ENCODE results near the gene CTNNA2. TPM values are rescaled to one million over a fixed set of nuclear protein-coding genes. Genes with fewer than 3 reads are reported as not detected.

Gene CTNNA2
- total and polyA plus RNA-seq, 7 donors, result 0.03 to 0.36 (median 0.17) TPM; not detected in 4

DNA sequence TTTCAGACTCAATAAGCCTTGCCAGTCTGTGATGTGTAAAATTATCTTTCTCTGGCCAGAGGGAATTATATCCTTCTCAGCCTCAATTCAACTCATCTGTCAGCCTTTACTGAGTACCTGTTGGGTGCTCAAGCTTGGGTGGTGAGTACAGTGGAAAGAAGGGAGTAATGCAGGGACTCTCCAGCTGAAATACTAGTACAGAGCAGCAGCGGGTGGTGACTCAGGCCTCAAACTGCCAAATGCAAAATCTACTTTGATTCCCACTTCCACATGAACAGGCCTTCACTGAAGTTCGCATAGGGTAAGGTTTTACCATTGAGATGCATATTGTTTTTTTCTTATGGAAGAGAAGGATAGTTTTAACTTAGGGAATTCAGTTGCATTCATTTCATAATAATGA is 464.9 kb downstream of the CTNNA2 start:
- intact Hi-C loops (cut with DNase I), result no loop called here
- Histone ChIP-seq H3K9me3 (no peaks in the 10 kb centered on the region), H3K27me3 (ENCODE audit: insufficient read depth in 3 of 3, low read length in 2 of 3) (no peaks in the 10 kb centered on the region), H3K36me3 (ENCODE audit: insufficient read depth in 1 of 2, low read depth in 1 of 2) (no peaks in the 10 kb centered on the region), H3K4me3 (no peak overlapping the region), H3K4me1 (no peaks in the 10 kb centered on the region), H3K27ac (no peak overlapping the region)
- TF ChIP-seq, protein P1, sequence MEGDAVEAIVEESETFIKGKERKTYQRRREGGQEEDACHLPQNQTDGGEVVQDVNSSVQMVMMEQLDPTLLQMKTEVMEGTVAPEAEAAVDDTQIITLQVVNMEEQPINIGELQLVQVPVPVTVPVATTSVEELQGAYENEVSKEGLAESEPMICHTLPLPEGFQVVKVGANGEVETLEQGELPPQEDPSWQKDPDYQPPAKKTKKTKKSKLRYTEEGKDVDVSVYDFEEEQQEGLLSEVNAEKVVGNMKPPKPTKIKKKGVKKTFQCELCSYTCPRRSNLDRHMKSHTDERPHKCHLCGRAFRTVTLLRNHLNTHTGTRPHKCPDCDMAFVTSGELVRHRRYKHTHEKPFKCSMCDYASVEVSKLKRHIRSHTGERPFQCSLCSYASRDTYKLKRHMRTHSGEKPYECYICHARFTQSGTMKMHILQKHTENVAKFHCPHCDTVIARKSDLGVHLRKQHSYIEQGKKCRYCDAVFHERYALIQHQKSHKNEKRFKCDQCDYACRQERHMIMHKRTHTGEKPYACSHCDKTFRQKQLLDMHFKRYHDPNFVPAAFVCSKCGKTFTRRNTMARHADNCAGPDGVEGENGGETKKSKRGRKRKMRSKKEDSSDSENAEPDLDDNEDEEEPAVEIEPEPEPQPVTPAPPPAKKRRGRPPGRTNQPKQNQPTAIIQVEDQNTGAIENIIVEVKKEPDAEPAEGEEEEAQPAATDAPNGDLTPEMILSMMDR (IDR thresholded peaks at IDR 0.05), result no peak
- WGBS, 3 donors, result 70 to 80% (median 71%) methylated on average over 2 of the region's 2 CpGs
- ATAC-seq (no peak), DNase-seq (no peak)

DNA sequence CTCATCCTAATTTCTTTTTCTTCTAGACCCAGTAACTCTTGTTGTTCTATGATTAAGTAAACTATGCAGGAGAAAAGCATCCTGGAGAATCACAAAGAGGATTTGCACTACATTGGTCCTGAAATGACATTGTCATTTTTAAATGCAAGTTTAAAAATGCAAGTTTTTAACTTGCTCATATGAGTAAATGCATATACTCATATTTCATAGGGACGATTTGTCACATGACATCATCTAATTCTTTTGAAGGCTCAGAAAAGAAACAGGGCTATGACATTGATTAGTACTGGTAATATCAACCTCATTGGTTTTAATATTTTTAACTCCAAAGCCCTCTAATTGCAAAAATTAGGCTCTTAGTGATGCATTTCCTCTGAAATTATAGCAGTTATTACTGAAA is 467.3 kb downstream of the CTNNA2 start:
- TF ChIP-seq, protein P1 (IDR thresholded peaks at IDR 0.05), result no peak
- ATAC-seq, result no peak

DNA sequence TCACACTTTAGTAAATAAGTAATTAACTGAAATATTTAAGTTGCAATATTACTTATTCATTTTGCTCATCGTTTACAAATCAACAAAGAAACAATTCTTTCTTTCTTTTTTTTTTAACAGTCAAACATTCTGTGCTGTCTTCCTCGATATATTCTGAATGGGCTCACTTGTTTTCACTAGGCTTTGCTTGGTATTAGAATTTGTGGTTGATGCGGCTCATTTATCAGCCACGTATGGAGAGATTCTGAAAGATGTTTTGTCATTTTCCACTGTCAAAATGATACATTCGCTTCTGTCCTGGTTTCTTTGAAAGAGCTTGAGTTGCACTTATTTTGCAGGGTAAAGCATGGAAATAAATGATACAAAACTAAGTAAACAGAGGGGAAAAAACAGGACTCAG is 468.0 kb downstream of the CTNNA2 start:
- H3K27ac ChIP-seq, result no peak overlapping the region
- ATAC-seq, result no peak
- no peaks in the 10 kb centered on the region for H3K36me3 ChIP-seq (ENCODE audit: insufficient read depth in 1 of 2, low read depth in 1 of 2)
- intact Hi-C loops (cut with DNase I), result no loop called here
- H3K9me3 ChIP-seq, result no peaks in the 10 kb centered on the region
- TF ChIP-seq, protein P1 (IDR thresholded peaks at IDR 0.05), result no peak
- DNase-seq, result no peak
- H3K4me1 ChIP-seq, result no peaks in the 10 kb centered on the region
- H3K27me3 ChIP-seq (ENCODE audit: insufficient read depth in 3 of 3, low read length in 2 of 3), result no peaks in the 10 kb centered on the region
- 55 to 73% (median 58%) methylated on average over 5 of the region's 5 CpGs for WGBS, 3 donors
- H3K4me3 ChIP-seq, result no peak overlapping the region

More for the DNA sequence above, 467.3 kb downstream of the CTNNA2 start:
- intact Hi-C loops (cut with DNase I), result no loop called here
- Histone ChIP-seq H3K4me1 (no peaks in the 10 kb centered on the region), H3K9me3 (no peaks in the 10 kb centered on the region), H3K27me3 (ENCODE audit: insufficient read depth in 3 of 3, low read length in 2 of 3) (no peaks in the 10 kb centered on the region), H3K36me3 (ENCODE audit: insufficient read depth in 1 of 2, low read depth in 1 of 2) (no peaks in the 10 kb centered on the region), H3K4me3 (no peak overlapping the region), H3K27ac (no peak overlapping the region)
- DNase-seq, result no peak
- WGBS, 3 donors, result 34 to 46% (median 44%) methylated on average over 1 of the region's 1 CpG

- H3K36me3 ChIP-seq (ENCODE audit: insufficient read depth in 1 of 2, low read depth in 1 of 2), result no peaks in the 10 kb centered on the region
- H3K9me3 ChIP-seq, result no peaks in the 10 kb centered on the region
- H3K4me3 ChIP-seq, result no peak overlapping the region
- TF ChIP-seq, protein P1 (IDR thresholded peaks at IDR 0.05), result no peak
- WGBS, 3 donors, result 68 to 73% (median 69%) methylated on average over 3 of the region's 3 CpGs
- intact Hi-C loops (cut with DNase I), result no loop called here
- DNase-seq (no peak), ATAC-seq (no peak)
- no peak overlapping the region for H3K27ac ChIP-seq
- no peaks in the 10 kb centered on the region for H3K27me3 ChIP-seq (ENCODE audit: insufficient read depth in 3 of 3, low read length in 2 of 3)
- no peaks in the 10 kb centered on the region for H3K4me1 ChIP-seq
These were observed 468.5 kb downstream of the CTNNA2 start for GRCh38 chr2:79981316-79981715.

DNA sequence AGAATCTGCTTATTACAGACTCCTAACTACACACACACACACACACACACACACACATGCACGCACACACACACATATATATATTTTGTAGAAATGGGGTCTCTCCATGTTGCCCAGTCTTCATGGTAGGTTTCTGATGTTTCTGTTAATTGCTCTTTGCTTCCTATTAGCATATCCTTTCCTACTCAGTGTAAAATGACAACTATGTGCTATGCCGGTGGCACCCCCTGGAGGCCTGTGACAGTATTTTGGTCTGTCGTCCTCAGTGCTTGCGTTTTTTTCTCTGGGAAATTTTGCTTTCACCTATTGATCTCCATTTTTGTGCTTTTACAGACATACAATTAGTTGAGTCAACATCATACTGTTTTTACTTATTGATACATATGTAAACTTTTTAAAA is 469.6 kb downstream of the CTNNA2 start:
- no peak for DNase-seq
- H3K27me3 ChIP-seq (ENCODE audit: insufficient read depth in 3 of 3, low read length in 2 of 3), result no peaks in the 10 kb centered on the region
- H3K27ac ChIP-seq, result no peak overlapping the region
- WGBS, 3 donors, result 67 to 81% (median 68%) methylated on average over 4 of the region's 4 CpGs
- H3K9me3 ChIP-seq, result no peaks in the 10 kb centered on the region
- H3K36me3 ChIP-seq (ENCODE audit: insufficient read depth in 1 of 2, low read depth in 1 of 2), result no peaks in the 10 kb centered on the region
- no peaks in the 10 kb centered on the region for H3K4me1 ChIP-seq
- ATAC-seq, result no peak
- no peak overlapping the region for H3K4me3 ChIP-seq
- intact Hi-C loops (cut with DNase I), result no loop called here
- TF ChIP-seq, protein P1 (IDR thresholded peaks at IDR 0.05), result no peak
